Nephron (organoid): Measurements from ENCODE around the gene KRT8.
A peak's percentile ranks its signal among the peaks of the same experiment; 100 is the strongest.

Source experiments
- H3K27ac Mint-ChIP-seq, 3 experiments: 2 replicates each; pipeline ENCODE4 v1.8.0; 2020; ENCODE audit warnings: mixed read lengths in 3 of 3, mild to moderate bottlenecking in 2 of 3, moderate library complexity in 1 of 3
- H3K27me3 Mint-ChIP-seq: 2 replicates; pipeline ENCODE4 v1.8.0; 2021; ENCODE audit warnings: low read depth, mild to moderate bottlenecking, moderate library complexity, mixed read lengths
- H3K36me3 Mint-ChIP-seq: 2 replicates; pipeline ENCODE4 v1.8.0; 2020; ENCODE audit warnings: low read depth, mixed read lengths
- H3K4me1 Mint-ChIP-seq: 2 replicates; pipeline ENCODE4 v1.8.0; 2020; ENCODE audit warnings: mixed read lengths
- H3K4me3 Mint-ChIP-seq, 3 experiments: 2 replicates each; pipeline ENCODE4 v1.8.0; 2020; ENCODE audit warnings: mild to moderate bottlenecking in 3 of 3, mixed read lengths in 3 of 3, moderate library complexity in 2 of 3
- H3K9me3 Mint-ChIP-seq: 2 replicates; pipeline ENCODE4 v1.8.0; 2020; ENCODE audit warnings: mixed read lengths
- TF ChIP-seq, protein P1 (sequence below), 3 experiments: fragments of 200-600 bp; sonication (generic); IDR thresholded peaks; one replicate each; pipeline ENCODE4 v1.5.0; 2021; ENCODE audit warnings: antibody characterized with exemption in 3 of 3; ENCODE audit not compliant: unreplicated experiment in 3 of 3

The KRT8 gene

DNA sequence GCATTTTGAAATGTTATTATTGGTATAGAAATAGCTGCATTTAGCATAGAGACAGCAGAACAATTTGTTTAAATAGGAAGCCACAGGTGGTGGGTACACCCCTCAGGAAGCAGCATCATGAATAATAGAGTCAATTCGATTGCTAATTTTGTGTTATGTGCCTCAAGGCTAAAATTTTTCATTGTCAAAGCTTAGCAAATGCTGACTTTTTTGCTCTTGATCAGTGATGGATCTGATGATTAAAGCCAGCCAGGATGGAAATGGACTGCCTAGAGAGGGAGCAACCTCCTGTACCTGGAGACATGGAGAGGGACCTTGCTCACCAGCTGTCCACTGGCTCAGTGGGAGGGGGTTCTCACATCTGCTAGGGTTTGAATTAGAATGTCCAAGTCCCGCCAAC lies 4.5 kb upstream of the KRT8 start:
- Mint-ChIP-seq H3K36me3 (no peaks in the 10 kb centered on the region), H3K27me3 (peaks cover 11% of the 10 kb centered on the region), H3K27ac (no peak overlapping the region), H3K4me1 (peaks cover 27% of the 10 kb centered on the region), H3K9me3 (no peaks in the 10 kb centered on the region), H3K4me3 (no peak overlapping the region)
- TF ChIP-seq, protein P1, sequence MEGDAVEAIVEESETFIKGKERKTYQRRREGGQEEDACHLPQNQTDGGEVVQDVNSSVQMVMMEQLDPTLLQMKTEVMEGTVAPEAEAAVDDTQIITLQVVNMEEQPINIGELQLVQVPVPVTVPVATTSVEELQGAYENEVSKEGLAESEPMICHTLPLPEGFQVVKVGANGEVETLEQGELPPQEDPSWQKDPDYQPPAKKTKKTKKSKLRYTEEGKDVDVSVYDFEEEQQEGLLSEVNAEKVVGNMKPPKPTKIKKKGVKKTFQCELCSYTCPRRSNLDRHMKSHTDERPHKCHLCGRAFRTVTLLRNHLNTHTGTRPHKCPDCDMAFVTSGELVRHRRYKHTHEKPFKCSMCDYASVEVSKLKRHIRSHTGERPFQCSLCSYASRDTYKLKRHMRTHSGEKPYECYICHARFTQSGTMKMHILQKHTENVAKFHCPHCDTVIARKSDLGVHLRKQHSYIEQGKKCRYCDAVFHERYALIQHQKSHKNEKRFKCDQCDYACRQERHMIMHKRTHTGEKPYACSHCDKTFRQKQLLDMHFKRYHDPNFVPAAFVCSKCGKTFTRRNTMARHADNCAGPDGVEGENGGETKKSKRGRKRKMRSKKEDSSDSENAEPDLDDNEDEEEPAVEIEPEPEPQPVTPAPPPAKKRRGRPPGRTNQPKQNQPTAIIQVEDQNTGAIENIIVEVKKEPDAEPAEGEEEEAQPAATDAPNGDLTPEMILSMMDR (IDR thresholded peaks at IDR 0.05; ENCODE audit: unreplicated experiment in 3 of 3), result no peak

DNA sequence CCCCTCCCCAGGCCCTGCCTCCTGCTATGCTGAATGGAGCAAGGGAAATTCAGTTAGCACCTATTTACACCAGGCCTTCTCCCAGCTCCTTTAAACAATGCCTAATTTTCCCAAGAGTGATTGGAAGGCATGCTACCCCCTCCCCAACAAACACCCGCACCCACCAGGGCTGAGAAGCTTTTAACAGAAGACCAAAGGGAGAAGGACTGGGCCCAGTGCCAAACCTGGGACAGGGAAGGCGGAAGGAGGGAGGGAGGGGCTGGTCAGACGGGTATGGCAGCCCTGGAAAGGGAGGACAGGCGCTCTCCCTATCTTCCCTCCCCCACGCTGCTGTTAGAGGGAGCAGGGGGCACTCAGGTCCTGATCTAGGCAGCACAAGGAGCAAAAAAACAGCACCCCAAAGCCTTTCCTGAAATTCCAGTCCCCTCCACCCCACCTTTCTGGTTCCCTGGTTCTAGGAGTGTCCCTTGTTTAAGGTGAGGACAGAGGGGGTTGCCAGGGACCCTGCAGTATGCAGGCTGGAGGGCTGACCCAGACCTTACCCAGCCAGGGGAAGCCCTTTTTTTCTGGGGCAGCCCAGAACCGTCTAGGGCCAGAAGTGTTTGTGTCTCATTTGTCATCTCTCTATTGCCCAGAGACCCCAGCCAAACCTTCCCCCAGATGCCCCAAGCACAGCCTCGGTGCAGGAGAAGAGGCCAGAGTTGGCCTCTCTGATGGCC lies 2.4 kb upstream of the KRT8 start:
- Mint-ChIP-seq H3K27ac (peak overlapping the region; percentile 49 to 96 (median 82)), H3K4me3 (peak overlapping the region in 1 of 3 experiments; percentile 43), H3K27me3 (peaks cover 6% of the 10 kb centered on the region), H3K4me1 (peaks cover 33% of the 10 kb centered on the region), H3K9me3 (no peaks in the 10 kb centered on the region), H3K36me3 (no peaks in the 10 kb centered on the region)
- TF ChIP-seq, protein P1 (IDR thresholded peaks at IDR 0.05; ENCODE audit: unreplicated experiment in 3 of 3), result no peak

DNA sequence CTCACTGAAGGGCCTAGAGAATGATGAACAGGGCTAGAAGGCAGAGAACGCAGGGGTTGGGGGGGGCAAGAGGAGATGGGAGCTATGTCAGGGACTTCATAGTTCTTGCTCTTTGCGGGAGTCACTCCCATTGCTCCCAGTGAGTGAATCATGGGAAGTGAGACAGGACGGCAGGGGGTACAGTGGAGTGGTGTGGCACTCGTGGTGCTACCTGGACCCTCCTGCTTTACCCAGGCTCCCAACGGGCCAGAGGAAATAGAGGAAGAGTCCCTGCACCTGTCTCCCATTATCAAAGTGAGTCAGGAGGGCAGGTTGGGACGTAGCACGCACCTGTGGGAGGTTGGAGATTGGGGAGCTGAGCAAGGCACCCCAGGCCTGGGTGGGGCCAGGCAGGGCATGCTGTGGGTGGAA lies 1.3 kb upstream of the KRT8 start:
- Mint-ChIP-seq H3K4me3 (peak overlapping the region in 2 of 3 experiments; percentile 1 to 38), H3K4me1 (peaks cover 33% of the 10 kb centered on the region), H3K27ac (peak overlapping the region; percentile 96 to 99 (median 96)), H3K9me3 (no peaks in the 10 kb centered on the region), H3K36me3 (no peaks in the 10 kb centered on the region), H3K27me3 (peaks cover 3% of the 10 kb centered on the region)
- TF ChIP-seq, protein P1 (IDR thresholded peaks at IDR 0.05; ENCODE audit: unreplicated experiment in 3 of 3), result no peak

DNA sequence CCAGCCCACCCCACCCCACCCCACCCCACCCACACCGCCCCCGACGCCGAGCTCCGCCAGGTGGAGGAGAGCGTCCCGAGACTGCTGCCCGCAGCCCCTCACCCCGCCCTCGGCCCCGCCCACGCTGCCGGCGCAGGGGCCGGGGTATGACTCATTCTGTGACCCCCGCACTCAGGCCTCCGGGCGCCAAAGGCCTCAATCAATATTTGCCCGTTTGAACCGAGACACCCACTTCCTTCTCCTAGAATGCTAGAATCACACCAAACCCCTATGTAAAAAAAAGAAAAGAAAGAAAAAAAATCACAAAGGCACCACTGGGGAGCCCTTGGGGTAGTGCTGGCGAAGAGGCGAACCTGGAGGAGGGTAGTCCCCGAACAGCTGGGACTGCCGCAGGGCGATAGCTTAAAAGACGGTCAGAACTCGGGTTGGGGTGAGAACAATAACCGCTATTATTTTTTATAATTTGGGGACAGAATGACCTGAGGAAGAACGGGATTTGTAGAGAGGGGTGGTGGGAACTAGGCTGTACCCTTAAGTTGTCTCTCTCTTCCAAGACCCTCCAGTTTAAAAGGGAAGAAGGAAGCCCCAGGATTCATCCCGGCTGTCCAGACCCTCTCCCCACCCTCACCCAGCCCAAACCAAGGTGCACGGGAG lies 894 bp downstream of the KRT8 start:
- Mint-ChIP-seq H3K27ac (peak overlapping the region; percentile 96 to 99 (median 96)), H3K36me3 (peaks cover 16% of the 10 kb centered on the region), H3K4me3 (peak overlapping the region; percentile 88 to 95 (median 88)), H3K4me1 (peaks cover 33% of the 10 kb centered on the region), H3K27me3 (no peaks in the 10 kb centered on the region), H3K9me3 (no peaks in the 10 kb centered on the region)
- TF ChIP-seq, protein P1 (IDR thresholded peaks at IDR 0.05; ENCODE audit: unreplicated experiment in 3 of 3), result no peak

DNA sequence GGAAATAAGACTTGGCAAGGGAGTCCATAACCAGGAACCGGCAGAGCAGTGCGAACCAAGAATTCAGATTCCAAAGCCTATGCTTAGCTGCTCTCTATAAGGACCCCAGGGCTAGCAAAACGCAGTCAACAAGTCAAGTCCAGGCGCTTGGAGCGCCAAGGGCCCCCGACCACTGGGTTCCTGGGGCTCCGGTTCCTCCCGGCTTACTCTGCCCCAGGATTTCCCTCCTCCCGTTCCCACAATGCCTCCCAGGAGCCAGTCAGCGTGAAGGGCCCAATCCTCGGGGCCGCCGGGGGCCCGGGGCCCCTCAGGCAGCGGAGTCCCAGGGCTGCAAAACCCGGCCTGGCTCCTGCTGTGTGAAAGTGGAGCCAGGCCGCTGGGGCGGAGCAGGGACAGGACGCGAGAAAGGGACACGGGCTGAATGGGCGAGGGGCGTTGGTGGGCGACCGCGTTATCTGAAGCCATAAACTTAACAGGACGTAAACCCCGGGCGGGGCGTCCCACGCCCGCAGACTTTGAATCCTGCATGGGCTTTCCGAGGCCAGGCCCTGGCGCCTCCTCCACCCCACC lies 1.5 kb downstream of the KRT8 start:
- Mint-ChIP-seq H3K9me3 (no peaks in the 10 kb centered on the region), H3K36me3 (peaks cover 16% of the 10 kb centered on the region), H3K4me1 (peaks cover 32% of the 10 kb centered on the region), H3K4me3 (peak overlapping the region; percentile 77 to 84 (median 81)), H3K27me3 (no peaks in the 10 kb centered on the region), H3K27ac (peak overlapping the region; percentile 80 to 99 (median 96))
- TF ChIP-seq, protein P1 (IDR thresholded peaks at IDR 0.05; ENCODE audit: unreplicated experiment in 3 of 3), result no peak
